ENCODE measurements around the gene IL37.

Gene IL37, protein sequence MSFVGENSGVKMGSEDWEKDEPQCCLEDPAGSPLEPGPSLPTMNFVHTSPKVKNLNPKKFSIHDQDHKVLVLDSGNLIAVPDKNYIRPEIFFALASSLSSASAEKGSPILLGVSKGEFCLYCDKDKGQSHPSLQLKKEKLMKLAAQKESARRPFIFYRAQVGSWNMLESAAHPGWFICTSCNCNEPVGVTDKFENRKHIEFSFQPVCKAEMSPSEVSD

DNA sequence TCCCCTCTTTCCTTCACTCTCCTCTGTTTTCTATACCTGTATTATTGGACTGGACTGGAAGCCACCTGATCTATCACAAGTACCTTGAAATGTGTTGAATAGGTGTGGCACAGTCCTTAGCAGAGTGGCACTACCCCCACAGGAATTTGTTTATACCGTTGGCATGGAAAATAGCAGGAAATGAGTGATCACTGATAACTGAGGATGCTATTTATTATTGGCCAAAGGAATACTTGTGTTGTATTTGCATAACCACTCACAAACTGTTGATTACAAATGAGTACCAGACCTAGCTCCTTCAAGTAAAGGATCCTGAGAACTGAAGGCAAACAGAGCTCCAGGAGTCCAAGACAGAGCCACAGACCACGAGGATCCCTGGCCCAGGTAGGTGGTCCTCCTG, at the start of gene IL37:
Gene IL37 (plus strand): TSS at position 301 of the 400 bp plus-strand sequence. CDS start 1,848 bp downstream, outside the sequence.
- no peak for DNase-seq
- in situ Hi-C loops (cut with MboI; ENCODE audit: low pct_unique_long_range_greater_than_20kb, low sequenced_read_pairs): no loop called here

DNA sequence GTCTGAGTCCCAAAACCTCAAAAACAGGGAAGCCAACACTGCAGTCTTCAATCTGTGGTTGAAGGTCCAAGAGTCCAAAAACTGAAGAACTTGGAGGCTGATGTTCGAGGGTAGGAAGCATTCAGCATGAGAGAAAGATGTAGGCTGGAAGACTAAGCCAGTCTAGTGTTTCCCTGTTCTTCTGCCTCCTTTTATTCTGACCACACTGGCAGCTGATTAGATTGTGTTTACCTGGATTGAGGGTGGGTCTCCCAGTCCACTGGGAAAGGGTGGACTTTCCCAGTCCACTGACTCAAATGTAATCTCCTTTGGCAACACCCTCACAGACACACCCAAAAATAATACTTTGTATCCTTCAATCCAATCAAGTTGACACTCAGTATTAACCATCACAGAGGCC, 46.9 kb upstream of the IL37 start:
- no peak for DNase-seq
- in situ Hi-C loops (cut with MboI; ENCODE audit: low pct_unique_long_range_greater_than_20kb, low sequenced_read_pairs): no loop called here

DNA sequence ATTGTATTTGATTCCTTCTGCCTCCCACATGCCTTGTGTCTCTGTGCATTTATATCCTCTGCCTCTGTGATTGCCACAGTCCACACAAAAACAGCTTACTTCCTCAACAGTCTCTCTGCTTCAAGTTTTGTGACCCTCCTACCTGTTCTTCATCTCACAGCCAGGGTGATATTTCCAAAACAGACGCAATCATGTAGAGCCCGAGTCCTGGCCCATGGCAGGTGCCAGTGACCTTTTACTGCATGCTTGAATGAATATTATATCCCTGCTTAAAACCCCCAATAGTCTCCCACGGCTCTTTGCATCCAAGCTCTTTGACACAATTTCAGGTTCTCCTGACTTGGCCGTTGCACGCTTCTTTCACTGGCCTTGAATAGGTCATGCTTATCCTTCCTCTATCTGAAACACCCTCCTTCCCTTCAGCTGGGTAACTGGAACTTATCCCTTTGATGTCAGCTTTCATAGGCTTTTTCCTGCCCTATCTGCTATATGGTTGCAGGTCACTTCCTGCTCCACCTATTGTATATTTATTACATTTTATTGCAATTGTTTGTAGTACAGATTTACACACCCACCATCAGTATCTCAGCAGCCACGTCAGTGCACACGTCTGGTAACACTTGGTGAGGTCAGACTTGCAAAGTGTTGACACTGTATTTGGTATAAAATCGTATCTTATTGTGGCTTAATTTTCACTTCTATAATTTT, 44.7 kb upstream of the IL37 start:
- in situ Hi-C loops (cut with MboI; ENCODE audit: low pct_unique_long_range_greater_than_20kb, low sequenced_read_pairs): no loop called here
- DNase-seq: no peak

DNA sequence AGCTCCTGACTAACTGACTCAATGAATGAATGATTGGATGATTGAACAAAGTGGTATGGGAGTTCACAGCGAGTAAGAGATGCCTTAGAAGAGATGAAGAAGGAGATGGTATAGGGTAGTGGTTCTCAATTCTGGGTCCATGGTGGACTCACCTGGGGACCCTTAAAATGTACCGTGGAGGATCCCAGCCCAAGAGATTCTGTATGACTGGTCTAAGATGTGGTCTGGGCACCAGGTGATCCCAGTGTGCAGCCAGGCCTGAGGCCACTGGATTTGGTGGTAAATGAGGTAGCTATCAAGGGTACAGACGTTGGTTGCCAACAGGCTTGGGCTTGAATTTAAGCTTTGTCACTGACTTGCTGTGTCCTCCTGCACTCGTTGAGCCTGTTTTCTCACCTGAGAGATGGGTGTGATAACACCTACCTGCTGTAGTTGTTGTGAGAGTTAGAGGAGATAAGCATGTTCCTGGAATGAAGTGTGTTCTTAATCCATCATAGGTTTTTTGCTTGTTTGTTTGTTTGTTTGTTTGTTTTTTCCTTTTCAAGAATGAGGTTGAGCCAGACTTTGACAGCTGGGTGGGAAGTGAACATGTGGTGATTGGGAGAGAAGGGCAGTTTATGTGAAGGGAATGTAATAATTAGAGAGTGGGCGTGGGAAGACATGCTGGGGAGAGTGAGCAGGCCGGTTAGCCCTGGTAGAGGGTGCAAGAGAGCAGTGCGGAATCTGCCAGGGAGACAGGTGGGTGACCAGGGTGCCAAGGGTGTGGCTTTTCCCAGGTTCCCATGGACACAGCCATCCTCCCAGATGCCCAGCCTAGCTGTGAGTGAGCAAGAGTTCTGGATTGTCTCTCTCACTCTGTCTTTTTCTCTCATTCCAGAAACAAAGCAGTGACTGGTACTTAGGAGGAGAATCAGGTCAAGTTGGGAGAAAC, 43.0 kb upstream of the IL37 start:
- in situ Hi-C loops (cut with MboI; ENCODE audit: low pct_unique_long_range_greater_than_20kb, low sequenced_read_pairs): no loop called here
- DNase-seq: no peak

DNA sequence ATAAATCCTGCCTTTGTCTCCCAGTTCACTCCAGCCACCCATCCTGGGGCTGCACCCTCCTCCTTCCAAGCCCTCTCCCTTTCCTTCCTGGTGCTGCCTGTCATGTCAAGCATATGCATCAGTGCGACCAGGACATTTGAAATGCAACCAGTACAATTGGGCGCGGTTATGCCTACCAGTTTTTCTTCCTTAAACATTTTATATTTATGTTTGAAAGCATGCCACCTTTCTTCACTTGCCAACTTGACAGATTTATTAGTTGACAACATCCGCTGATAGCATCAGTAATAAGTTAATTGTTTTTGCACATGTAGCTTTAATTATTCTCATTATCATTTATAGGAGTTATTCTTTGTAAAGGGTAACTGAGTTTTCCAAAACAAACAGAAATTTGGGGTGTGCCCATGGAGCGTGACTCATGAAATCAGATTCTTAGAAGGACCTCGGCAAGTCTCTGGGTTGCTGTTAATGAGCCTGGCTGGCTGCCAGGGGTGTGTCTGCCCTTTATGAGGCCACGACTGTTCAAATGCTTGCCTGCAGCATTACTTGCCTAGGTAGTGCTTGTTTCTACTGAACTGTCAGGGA, 41.6 kb upstream of the IL37 start:
- DNase-seq: peak; percentile 80

DNA sequence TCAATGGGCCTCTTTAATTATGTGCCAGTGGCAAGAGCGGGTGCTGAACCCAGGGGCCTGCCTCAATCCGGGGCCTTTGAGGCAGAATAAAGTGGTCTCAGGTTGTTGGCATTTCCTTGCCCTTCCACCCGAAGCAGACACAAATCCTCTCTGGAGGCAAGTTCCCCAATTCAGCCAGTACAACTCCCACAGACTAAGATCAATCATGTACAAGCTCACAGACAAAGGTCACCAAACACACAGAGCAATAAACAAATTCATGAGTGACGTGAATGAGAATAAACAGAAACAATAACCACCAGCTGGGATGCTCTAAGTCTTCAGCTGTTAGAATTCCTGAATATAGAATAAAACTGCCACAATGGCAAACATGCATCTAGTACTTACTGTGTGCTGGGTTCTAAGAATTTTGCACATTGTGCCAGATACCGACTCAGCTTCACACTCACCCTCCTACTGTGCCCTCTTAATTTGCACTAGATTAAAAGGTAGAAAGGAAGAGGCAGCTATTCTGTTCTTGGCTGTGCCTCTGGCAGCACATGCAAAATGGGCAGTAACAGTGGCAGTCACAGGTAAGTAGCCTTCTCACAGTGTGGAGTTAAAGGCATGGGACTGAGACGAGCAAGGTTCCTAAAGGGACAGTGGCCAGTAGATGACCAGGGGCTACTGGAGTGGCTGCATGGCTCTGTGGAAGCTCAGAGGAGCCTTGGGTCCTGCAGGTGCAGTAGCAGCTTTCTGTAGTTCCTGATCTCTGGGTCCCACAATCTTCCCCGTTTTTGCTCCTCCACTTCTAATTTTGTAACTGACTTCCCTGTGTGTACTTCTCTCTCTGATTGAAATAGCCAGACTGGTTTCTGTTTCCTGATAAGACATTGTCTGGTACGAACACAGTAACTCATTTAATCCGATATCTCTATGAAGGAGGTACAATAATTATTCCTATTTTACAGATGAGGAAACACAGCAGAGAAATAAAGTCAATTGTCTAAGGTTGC, 39.8 kb upstream of the IL37 start:
- DNase-seq: peak; percentile 49
- in situ Hi-C loops (cut with MboI; ENCODE audit: low pct_unique_long_range_greater_than_20kb, low sequenced_read_pairs): no loop called here

More for the DNA sequence above, 41.6 kb upstream of the IL37 start:
- in situ Hi-C loops (cut with MboI; ENCODE audit: low pct_unique_long_range_greater_than_20kb, low sequenced_read_pairs): no loop called here

DNA sequence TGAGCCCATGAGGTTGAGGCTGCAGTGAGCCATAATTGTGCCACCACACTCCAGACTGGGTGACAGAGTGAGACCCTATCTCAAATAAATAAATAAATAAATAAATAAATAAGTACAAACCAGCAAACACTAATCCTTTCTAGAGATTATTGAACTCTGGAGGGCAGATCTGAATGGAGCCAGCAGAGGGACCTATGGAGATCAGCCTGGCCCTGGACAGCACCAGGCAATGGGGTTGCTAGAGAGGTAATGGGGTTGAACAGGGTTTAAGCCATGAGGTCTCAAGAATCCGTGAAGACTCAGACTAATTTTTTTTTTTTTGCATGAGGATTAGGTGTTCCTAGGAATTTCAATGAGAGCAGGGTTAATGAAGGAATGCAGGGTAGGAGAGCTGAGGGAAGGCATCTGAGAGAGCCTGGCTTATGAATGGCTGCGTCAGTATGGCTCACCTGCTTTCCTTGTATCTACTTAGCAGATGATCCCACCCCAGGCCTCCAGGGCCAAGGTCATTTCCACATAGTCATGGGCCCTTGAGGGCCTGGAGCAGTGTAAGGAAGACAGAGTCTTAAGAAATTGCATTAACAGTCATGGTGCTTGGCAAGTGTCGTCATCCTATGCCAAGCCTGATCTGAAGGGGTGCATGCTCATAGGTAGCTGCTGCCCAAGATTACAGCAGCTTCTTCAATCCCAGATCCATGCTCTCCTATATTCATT, 34.6 kb upstream of the IL37 start:
- in situ Hi-C loops (cut with MboI; ENCODE audit: low pct_unique_long_range_greater_than_20kb, low sequenced_read_pairs): no loop called here
- DNase-seq: no peak

DNA sequence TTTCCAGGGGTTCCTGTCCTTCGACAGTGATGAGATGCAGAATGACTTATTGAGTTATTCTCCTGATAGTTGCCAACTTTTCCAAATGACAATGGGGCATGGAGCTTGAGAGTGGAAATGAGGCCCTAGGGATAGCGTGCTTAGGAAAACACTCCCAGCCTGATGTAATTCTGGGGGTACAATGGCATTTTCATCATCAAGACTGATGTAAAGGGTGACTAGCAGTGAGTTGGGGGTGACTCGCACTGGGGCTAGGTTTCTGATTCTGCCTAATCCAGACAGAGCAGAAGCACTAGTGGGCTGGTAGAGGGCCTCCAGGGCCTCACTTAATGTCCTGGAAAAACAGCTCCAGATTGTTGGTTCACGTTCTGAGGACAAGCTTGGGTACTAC, 34.0 kb upstream of the IL37 start:
- DNase-seq: no peak
- in situ Hi-C loops (cut with MboI; ENCODE audit: low pct_unique_long_range_greater_than_20kb, low sequenced_read_pairs): no loop called here

DNA sequence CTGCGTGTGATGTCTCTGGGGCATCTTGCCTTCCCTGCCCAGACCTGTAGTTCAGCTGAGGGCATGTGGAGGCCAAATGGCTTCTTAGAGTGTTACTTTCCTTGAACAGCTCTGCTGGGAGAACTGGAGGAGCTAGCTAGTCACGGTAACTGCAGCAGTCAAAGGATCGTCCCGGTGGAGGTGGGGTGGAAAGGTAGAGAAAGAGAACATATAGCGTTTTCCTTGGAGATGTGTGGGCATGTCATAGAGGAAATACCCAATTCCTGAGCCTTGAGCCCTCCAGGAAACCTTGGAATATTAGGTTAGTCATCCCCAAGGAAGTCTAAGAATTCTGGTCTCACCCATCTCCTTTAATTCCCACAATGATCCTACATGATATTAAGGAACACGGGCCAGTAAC, 33.5 kb upstream of the IL37 start:
- in situ Hi-C loops (cut with MboI; ENCODE audit: low pct_unique_long_range_greater_than_20kb, low sequenced_read_pairs): no loop called here
- DNase-seq: no peak

DNA sequence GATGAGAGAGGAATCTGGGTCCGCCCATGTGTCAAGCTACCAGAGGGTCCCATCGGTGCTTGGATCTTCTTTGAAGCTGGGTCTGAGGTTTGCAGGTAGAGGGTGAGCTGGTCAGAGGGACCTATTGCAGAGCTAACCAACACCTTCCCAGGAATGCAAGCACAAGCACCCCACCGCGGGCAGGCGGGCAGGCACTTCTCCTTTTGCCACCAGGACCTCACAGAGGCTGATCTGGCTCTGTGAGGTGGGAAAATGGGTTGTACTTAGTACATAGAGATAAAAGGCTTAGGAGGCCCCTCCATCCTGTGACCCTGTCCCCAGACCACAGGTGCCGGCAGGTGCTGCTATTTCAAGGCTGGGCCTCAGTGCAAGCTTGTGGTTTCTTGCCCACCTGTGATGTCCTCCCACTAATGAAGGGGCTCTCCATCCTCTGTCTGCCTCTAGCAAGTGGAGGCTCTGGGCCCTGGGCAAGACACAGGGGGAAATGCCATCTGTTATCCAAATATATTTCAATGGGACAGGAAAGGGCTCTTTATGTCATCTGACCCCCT, 31.4 kb upstream of the IL37 start:
- in situ Hi-C loops (cut with MboI; ENCODE audit: low pct_unique_long_range_greater_than_20kb, low sequenced_read_pairs): no loop called here

DNA sequence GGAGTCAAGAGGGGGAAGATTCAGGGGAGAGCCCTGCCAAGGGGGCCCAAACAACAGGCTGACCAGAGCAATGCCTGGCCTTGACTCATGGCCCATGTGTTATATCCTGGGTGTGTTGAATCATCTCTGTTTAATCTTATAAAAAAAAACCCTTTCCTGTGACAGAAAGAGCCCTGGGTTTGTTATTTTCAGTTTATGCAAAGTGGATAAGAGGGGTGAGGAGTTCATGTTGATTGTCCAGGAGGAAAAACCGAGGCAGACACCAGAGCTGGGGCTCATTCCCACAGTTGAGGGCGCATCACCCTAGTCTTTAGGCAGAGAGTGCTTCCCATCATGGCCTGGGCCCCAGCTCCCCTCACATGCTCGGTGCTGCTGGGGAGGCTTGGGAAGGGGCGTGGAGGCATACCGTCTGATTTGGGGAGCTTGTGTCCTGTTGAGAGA, 30.9 kb upstream of the IL37 start:
- in situ Hi-C loops (cut with MboI; ENCODE audit: low pct_unique_long_range_greater_than_20kb, low sequenced_read_pairs): no loop called here
- no peak for DNase-seq

More for the DNA sequence above, 31.4 kb upstream of the IL37 start:
- peak; percentile 47 for DNase-seq

DNA sequence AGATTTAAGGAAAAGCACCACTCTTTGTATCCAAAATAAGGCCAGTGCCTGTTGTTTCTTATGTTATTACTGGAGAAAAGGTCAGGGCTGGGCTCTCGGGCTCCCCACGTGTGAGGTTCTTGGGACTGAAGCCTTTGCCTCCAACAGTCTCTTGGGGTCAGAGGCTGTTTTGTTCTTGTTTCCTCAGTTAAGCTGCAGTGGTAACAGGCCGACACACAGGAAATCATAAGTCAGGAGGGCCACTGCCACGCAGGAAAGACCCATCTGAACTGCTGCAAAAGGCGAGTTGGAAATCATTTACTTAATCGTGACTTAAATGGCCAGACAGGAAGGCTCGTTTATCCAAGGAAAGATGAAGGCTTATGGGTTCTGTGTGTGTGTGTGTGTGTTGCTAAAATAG, 30.3 kb upstream of the IL37 start:
- DNase-seq: no peak
- in situ Hi-C loops (cut with MboI; ENCODE audit: low pct_unique_long_range_greater_than_20kb, low sequenced_read_pairs): no loop called here

DNA sequence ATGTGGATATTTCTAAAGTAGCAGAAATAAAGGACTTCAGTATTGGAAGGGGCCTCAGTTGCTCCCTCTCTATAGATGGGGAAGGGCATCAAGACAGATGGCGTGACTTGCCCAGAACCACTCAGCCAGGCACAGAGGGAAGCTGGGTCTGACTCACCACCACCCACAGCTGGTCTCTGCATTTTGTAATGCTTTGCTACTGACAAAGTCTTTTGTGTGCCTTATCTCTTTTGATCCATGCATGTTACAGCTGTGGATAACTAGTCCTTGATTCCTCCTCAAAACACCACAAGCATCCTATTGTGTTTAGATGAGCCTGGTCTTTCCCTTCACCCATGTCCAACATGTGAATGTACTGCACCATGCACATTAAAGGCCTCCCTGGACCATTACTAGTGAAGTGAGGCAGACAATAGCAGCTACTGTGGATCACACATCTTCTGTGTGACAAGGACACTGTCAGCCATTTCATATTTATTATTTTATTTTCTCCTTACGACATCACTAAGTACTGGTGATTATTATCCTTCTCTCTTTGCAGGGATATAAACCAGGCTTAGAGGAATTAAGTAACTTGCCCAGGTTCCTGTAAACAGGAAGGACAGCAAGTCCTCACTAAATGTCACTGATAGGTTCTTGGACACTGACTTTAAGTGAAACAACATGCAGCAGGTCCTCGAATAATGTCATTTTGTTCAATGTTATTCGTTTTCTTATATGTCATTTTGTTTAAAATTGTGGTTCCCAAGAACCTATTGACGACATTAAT, 29.6 kb upstream of the IL37 start:
- in situ Hi-C loops (cut with MboI; ENCODE audit: low pct_unique_long_range_greater_than_20kb, low sequenced_read_pairs): no loop called here

DNA sequence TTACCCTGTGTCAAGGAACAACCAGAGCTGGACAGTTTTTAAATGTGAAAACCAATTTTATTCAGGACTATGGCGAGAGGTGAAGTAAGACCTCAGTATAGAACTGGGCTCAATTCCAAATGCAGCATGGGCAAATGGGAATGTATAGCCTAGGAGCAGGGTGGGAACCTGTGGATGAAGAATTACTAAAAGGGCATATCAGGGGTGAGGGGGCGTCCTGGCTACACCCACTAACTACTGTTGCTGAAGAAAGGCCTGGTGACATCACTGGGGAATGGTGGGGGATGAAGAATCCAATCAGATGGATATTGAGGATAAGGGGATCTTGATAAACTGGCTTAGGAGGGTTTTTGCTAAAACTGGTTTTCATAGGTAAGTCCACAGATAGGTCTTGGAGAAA, 27.3 kb upstream of the IL37 start:
- in situ Hi-C loops (cut with MboI; ENCODE audit: low pct_unique_long_range_greater_than_20kb, low sequenced_read_pairs): no loop called here
- no peak for DNase-seq

More for the DNA sequence above, 29.6 kb upstream of the IL37 start:
- DNase-seq: peak; percentile 87

DNA sequence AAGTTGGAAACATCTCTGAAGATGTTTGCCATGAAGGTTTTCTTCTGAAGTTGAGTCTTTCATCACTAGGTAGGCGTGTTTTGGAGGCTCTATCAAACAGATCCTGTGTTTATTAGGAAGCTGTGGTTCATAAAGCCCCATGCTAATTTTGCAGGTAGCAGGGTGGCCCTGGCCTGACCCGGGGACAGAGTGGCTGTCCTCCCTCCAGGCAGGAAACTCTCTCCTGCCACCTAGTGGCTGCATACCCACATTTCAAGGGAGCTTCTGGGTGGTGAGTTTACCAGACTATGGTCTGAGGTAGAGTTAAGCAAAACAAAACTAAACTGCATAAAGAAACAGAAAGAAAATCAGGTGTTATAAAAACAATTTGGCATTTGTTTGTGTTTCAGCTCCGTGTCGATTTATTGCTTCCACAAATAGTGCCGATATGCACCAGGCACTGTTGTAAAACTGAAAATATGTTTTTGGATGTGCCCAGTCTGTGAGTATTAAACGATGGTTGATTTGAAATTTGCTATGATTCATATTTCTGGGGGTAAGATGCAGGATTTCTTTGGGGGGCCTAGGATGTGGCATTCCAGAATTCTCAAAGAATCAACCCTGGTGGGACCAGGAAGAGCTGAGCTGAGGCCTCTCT, 26.0 kb upstream of the IL37 start:
- DNase-seq: peak; percentile 75
- in situ Hi-C loops (cut with MboI; ENCODE audit: low pct_unique_long_range_greater_than_20kb, low sequenced_read_pairs): no loop called here

DNA sequence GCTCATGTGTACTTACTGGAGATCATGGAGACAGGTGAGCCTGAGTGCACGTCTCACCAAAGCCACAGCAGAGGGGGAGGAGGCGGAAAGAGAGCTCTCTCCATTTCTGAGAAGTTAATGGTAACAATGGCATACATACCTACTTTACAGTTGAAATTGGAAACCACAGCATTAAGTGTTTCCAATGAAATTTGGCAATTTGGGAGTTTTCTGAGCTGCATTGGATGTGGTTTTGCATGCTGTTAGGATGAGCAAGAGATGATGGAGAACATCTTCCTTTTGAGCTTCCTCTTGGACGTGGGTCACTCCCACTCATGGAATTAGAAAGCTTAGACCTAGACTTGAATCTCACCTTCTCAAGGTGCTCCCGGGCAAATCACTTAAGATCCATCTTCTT, 25.5 kb upstream of the IL37 start:
- no peak for DNase-seq
- in situ Hi-C loops (cut with MboI; ENCODE audit: low pct_unique_long_range_greater_than_20kb, low sequenced_read_pairs): no loop called here
